AG09309 (cell line): ENCODE measurements around the gene SEPTIN14.
"Not testable (repeated sequence)": the region's sequence is repeated elsewhere in the genome, so short reads cannot be mapped to it uniquely, and the experiment has no call there.

Experiments
- DNase-seq: peaks from one replicate; pipeline ENCODE4 v3.0.0-alpha.2; 2010; ENCODE audit warnings: low read depth
- H3K4me3 ChIP-seq: 2 replicates; pipeline ENCODE4 v1.5.1; 2011; ENCODE audit warnings: mild to moderate bottlenecking, low read depth, low read length, moderate library complexity; ENCODE audit not compliant: control insufficient read depth
- CTCF ChIP-seq: IDR thresholded peaks from 2 replicates; pipeline ENCODE4 v1.5.1; 2011; ENCODE audit warnings: mild to moderate bottlenecking, low read depth, low read length, inconsistent platforms; ENCODE audit not compliant: insufficient read depth, control insufficient read depth; ENCODE audit errors: missing control alignments

SEPTIN14 gene

GRCh38 chr7:55827577-55827976 is 35.0 kb downstream of the SEPTIN14 start:
- no peak for DNase-seq
- no peak for TF ChIP-seq CTCF
- H3K4me3 ChIP-seq = no peak overlapping the region

- no peak for TF ChIP-seq CTCF
- no peak overlapping the region for H3K4me3 ChIP-seq
- DNase-seq = no peak
Observed at GRCh38 chr7:55818686-55819085, 43.9 kb downstream of the SEPTIN14 start.

GRCh38 chr7:55797260-55797659 is 65.3 kb downstream of the SEPTIN14 start:
- DNase-seq, H3K4me3 ChIP-seq: not testable (repeated sequence)

- no peak for DNase-seq
- no peak overlapping the region for H3K4me3 ChIP-seq
- no peak for TF ChIP-seq CTCF
Observed at GRCh38 chr7:55794527-55794926, 68.0 kb downstream of the SEPTIN14 start.

GRCh38 chr7:55792048-55792447 is 70.5 kb downstream of the SEPTIN14 start:
- no peak for TF ChIP-seq CTCF
- DNase-seq = no peak

GRCh38 chr7:55787796-55788195 is 74.8 kb downstream of the SEPTIN14 start:
- DNase-seq = no peak
- no peak overlapping the region for H3K4me3 ChIP-seq
- TF ChIP-seq CTCF = no peak

More at GRCh38 chr7:55792048-55792447, 70.5 kb downstream of the SEPTIN14 start:
- no peak overlapping the region for H3K4me3 ChIP-seq

- no peak overlapping the region for H3K4me3 ChIP-seq
Observed at GRCh38 chr7:55786901-55787300, 75.7 kb downstream of the SEPTIN14 start.

GRCh38 chr7:55785444-55785843 is 77.1 kb downstream of the SEPTIN14 start:
- DNase-seq, H3K4me3 ChIP-seq: not testable (repeated sequence)

More at GRCh38 chr7:55786901-55787300, 75.7 kb downstream of the SEPTIN14 start:
- DNase-seq = no peak
- no peak for TF ChIP-seq CTCF
